GM12873 (cell line): ENCODE data around the gene SNX1.

Source experiments
- TF ChIP-seq, protein P1 (sequence below): IDR thresholded peaks from 2 replicates; pipeline ENCODE4 v1.5.1; 2012; ENCODE audit warnings: low read depth, mild to moderate bottlenecking, moderate library complexity, low read length, control low read depth; ENCODE audit not compliant: insufficient read depth; ENCODE audit errors: missing control alignments

SNX1 gene

GRCh38 chr15:64180235-64180824 lies 84.5 kb downstream of the SNX1 start:
- TF ChIP-seq, protein P1, sequence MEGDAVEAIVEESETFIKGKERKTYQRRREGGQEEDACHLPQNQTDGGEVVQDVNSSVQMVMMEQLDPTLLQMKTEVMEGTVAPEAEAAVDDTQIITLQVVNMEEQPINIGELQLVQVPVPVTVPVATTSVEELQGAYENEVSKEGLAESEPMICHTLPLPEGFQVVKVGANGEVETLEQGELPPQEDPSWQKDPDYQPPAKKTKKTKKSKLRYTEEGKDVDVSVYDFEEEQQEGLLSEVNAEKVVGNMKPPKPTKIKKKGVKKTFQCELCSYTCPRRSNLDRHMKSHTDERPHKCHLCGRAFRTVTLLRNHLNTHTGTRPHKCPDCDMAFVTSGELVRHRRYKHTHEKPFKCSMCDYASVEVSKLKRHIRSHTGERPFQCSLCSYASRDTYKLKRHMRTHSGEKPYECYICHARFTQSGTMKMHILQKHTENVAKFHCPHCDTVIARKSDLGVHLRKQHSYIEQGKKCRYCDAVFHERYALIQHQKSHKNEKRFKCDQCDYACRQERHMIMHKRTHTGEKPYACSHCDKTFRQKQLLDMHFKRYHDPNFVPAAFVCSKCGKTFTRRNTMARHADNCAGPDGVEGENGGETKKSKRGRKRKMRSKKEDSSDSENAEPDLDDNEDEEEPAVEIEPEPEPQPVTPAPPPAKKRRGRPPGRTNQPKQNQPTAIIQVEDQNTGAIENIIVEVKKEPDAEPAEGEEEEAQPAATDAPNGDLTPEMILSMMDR, result no peak

DNA sequence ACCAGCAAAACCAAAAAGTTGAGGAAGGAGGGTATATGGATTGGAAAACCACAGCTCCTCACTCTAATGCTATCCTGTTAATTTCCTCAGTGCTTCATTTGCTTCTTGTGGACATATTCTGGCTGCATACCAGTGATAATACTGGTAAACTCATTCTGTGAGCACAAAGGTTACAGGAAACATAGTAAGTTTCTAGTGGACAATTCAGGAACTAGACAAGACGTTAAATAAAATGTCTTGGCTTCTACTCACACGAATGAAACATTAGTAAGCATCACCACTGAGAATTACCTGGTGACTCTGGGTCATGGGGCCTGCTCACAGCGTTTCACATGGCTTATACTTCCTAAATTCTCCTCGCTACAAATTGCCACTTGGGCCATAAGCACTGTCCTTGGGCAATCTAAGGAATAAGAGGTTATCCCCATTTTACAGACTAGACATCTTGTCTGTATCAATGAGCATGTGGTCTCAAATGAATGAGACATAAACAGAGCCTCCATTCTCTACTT lies 87.1 kb downstream of the SNX1 start:
- TF ChIP-seq, protein P1, result no peak

- TF ChIP-seq, protein P1, result no peak
These were observed 89.5 kb downstream of the SNX1 start for GRCh38 chr15:64185146-64185911.

DNA sequence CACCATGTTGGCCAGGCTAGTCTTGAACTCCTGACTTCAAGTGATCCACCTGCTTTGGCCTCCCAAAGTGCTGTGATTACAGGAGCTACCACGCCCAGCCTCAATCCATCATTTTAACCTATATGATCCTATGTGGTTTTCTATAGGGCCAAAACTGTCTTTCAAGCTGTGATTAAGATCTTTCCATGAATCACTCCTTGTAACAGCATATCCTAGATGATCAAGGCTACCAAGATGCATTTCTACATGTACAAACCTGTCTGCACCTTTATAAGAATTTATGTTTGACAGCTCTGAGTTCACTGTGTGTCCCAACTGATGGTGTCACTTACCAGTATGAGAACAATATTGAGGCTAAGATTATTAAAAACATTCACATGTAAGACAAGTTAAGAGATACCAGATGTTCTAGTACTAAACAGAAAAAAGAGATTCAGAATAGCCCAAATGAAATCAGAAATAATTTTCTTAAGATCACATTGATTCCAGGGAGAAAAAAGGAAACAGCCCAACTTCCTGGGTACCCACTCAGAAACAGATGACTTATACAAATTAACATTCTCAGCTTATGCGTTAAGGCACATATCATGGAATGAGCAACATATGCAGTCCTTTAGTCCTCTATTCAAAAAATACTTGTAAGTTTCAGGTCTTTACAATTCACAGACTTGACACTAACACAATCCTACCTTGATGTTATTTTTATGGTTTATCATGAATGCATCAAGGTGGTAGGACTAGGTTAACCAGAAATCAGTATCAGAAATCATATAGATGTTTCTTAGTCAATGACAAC lies 91.8 kb downstream of the SNX1 start:
- TF ChIP-seq, protein P1, result no peak
